CD4-positive, alpha-beta T cell treated with Interferon alpha-2 for 1 hour (primary cell): ENCODE data around the gene DZIP3.
A peak's percentile ranks its signal among the peaks of the same experiment; 100 is the strongest.
"Not testable (repeated sequence)": the region's sequence is repeated elsewhere in the genome, so short reads cannot be mapped to it uniquely, and the experiment has no call there.

Experiments
- DNase-seq, 2 donors: peaks; one replicate each; pipeline ENCODE4 v3.0.0-alpha.2; 2020 to 2022

DZIP3 gene

DNA sequence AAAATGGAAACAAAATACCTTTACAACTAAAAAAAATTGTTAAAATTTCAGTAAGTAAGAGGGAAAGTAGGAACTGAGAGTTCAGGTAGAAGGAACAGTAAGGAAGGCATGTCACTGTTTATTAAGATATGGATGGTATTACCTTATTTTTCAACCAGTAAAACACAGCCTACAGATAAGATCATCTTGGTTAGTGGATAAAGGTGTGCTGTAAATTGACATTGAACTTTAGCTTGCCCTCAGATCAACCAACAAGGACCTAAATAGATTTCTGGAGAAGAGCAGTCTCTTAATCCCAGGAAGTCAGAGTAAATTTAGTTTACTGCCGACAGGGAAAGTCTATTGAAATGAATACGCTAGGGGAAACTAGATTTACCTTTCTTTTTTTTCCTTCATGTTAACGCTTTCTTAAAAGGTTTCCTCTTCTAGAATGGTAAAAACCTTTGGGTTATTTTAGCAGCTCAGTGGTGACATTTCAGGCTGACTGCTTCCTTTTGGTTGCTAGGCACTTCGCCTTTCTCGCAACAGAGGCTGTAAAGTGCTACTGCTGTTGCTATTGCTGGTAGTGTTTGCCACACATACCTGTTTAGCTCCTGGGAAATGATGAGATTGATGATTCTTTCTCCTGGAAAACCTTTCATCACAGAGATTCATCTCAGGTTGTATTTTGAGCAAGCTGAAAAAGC, 12.9 kb downstream of the DZIP3 start:
- DNase-seq = peak; percentile 51 to 66

DNA sequence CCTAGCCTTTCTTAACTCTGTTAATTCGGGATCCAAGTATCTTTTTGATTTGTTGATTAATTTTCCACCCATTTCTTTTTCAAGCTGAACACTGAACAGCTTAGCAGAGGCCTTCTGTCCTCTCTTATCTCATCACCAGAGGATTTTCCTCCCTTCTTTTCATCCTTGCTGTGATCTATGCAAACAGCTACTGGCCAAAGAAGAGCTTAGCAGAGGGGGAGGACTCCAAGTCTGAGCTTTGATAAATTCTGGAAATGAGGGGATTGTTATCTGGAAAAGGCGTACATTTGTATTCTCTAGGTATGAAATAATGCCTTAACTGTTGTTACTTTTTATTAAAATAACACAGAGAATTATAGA, 13.4 kb downstream of the DZIP3 start:
- DNase-seq = no peak

DNA sequence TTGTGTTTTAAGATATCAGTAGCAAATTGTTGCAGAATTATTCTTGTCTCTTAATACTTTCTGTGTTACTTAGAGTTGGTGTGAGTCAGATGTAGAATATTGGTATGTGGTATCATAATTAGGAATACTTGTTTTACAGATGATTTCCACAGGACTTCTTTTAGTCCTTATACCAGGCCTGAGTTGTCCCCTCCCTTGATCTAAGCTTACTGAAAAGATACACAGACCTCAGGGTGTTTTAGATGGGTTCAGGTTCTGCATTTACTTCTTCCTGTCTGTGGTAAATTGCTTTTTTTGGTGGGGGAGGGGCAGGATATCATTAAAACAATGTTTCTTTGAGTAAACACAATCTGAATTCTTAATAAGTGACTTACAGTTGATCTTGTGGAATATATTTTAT, 14.2 kb downstream of the DZIP3 start:
- DNase-seq = peak; percentile 4 to 66

DNA sequence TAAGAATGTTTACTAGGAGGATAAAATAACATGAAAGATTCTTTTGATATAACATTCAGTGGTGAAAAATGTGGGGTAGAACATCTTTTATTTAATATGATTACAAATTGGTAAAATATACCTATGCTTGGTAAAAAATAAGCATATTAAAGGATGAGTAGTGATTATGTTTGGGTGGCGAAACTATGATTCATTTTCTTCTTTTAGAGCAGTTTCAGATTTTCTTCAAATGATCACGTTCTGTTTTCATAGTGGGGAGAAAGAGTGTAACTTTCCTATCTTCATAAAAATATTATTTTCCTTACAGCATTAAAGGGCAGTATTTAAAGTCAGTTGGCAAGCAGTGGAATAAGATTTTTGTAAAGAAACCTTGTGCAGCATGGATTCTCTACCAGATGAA, 15.5 kb downstream of the DZIP3 start:
- no peak for DNase-seq

DNA sequence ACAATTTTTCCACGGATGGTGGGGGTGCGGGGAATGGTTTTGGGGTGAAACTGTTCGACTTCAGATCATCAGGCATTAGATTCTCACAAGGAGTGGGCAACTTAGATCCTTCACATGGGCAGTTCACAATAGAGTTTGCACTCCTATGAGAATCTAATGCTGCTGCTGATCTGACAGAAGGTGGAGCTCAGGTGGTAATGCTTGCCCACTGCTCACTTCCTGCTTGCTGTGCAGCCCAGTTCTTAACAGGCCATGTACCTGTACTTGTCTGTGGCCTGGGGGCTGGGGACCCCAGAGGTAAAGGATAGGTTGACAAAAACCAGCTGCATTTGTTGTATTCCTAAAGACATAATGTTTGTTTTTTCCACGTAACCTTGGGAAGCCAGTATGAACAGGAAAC, 16.0 kb downstream of the DZIP3 start:
- peak in 1 of 2 donors; percentile 18 for DNase-seq

DNA sequence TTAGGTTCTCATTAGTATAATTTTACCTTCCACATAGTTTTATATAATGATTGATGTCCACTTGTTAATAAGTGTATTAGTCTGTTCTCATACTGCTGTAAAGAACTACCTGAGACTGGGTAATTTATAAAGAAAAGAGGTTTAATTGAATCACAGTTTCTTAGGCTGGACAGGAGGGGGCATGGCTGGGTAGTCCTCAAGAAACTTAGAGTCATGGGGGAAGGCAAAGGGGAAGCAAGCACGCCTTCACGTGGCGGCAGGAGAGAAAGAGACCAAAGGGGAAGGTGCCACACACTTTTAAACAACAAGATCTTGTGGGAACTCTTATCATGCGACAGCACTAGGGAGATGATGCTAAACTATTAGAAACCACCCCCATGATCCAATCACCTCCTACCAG, 19.2 kb downstream of the DZIP3 start:
- DNase-seq = no peak

DNA sequence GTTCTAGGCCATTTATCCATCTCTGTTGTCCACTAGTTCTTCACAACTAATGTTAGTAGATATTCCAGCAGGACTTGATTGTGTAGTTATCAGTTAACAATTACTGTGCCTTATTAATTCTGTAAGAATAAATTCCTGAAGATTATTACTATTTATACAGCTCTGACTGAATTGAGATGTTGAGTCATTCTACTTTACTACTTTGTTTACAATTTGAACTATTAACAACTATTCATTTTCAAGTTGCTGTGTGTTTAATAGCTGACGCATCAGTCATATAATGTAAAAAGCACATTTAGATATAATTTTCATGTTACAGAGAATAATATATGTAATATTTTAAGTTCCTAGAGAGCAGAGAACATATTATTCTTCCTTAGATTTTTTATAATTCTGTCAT, 21.1 kb downstream of the DZIP3 start:
- DNase-seq = no peak

DNA sequence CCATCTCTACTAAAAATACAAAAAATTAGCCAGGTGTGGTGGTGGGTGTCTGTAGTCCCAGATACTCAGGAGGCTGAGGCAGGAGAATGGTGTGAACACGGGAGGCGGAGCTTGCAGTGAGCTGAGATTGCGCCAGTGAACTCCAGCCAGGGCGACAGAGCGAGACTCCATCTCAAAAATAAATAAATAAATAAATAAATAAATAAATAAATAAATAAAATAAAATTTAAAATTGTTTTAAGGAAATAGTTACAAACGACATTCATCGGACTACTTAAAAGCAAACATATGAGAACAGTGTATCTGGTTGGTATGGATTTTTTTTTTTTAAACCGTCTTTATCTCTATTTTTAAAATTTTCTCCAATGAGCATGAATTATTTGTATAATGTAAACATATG, 26.6 kb downstream of the DZIP3 start:
- not testable (repeated sequence) for DNase-seq

DNA sequence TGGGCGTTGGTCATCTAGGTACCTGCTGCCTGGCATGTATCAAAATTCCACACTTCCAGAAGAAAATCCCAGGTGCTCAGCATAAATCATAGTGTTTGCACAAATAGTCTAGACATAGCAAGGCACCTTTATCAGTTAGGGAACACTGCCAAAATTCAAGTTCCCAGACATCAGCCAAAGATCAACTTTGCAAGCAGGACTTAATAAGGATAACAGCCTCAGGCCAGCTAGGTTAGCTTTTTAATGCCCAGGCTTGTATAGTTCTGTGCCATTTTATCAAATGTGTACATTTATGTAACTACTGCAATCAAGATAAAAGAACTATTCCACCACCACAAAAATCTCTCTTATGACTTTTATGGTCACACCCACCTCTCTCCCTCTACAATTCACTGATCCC, 30.7 kb downstream of the DZIP3 start:
- DNase-seq = no peak

DNA sequence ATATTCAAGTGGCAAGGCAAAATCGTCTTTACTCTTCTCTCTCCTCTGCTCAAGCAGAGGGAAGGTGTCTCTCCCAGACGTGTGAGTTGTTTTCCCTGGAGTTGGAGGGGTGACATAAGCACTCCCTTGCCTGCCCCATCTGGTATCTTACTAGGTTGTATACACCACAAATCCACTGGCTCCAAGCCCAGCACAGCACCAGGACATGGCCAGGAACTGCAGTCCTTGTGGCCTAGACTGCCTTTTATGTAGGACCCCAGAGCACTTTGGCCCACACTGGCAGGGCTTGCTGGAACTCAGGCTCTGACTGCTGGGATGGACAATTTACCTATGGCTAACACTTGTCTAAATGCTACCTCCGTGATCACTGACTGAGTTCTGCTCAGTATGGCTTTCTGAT, 34.0 kb downstream of the DZIP3 start:
- DNase-seq = no peak

DNA sequence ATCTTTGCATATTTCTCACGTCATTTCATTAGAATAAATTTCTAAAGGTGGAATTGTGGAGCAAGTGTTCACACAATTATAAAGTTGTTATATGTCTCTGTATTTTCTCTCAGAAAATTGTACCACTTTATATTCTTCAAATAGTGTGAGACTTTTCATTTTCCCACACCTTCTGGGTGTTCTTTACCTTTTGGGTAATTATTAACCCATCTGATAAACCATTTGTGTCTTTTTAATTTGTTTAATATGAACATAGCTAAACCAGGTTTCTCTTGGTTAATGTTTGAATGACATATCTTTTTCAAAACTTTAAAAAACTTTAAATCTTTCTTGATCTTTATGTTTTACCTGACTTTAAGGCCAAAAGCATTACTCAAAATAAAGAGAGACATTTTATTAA, 40.5 kb downstream of the DZIP3 start:
- DNase-seq = no peak

DNA sequence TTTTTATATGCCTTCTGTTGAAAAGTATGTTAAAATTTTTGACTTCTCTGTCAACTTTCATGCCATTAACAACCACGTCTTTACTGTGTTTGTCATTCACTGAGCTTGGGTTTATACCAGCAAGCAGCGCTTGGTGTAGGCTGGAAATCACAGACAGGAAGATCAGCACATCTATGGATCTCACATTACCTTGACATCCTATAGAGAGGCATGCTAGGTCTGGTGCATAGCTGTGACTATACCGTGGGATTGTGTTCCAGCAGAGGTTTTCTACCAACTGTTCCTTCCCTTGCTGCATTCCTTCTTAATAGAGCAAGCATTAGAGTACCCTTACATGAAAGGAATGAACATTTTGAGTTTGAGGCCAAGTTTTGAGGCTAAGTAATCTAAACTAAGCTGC, 53.0 kb downstream of the DZIP3 start:
- no peak for DNase-seq

DNA sequence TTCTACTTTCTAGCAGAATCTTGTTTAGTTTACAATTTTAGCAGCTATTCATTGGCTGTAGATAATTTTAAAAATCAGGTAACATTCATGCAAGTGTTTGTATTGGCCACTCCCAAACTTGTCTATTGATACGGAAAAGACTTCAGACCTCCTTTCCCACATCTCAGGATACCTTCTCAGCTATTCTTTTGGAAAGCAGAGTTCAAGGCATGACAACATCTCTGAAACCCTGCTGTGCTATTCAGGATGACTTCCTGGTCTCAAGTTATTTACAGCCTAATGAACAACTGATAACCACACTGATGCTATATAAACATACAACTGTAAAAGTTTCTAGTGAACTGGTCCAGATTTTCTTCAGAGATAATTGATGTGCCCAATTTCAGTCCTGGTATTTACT, 55.8 kb downstream of the DZIP3 start:
- no peak for DNase-seq

DNA sequence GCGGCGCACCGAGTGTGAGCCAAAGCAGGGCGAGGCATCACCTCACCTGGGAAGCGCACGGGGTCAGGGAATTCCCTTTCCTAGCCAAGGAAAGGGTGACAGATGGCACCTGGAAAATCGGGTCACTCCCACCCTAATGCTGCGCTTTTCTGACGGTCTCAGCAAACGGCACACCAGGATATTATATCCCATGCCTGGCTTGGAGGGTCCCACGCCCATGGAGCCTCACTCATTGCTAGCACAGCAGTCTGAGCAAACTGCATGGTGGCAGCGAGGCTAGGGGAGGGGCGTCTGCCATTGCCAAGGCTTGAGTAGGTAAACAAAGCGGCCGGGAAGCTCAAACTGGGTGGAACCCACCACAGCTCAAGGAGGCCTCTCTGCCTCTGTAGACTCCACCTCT, 66.1 kb downstream of the DZIP3 start:
- not testable (repeated sequence) for DNase-seq

DNA sequence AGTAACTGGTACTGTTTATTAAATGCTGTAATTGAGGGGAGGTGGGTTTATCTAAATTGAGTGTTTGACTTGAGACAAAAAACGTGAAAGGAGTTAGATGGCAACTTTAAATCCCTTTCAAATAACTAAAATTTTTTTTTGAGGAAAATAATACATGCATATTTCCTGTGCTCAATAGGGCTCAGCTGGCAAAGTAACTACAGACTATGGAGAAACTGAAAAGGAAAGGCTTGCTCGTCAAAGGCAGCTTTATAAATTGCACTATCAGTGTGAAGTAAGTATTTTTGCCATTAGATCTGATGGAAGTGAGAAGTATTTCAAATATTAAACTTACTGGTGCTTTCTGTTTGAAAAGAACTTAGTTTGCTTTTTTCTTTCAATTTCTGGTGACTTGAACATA, 72.2 kb downstream of the DZIP3 start:
- DNase-seq = no peak

DNA sequence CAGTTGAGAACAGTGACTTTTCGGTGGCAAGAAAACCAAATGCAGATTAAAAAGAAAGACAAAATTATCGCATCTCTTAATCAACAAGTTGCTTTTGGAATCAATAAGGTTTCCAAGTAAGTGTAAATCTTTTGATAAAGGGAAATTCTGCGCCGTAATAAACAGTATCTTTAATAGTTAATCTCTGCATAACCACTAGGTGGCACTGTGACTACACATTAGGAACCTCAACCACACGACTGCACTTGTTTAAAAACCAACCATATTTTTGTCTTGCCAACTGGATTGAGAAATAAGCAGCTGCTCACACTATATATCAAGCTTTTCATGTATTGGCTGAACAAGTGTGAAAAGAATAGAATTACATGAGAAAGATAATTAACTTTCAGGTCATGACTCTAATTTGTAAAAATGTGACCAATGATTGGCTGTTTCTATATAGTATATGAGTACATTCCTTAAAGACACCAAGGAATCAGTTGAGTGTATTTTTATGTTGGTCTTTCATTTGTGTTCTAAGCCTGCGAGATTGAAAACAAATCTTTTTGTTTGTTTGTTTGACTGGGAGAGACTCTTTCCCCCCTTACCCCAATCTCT, 72.7 kb downstream of the DZIP3 start:
- DNase-seq = peak; percentile 45 to 81

DNA sequence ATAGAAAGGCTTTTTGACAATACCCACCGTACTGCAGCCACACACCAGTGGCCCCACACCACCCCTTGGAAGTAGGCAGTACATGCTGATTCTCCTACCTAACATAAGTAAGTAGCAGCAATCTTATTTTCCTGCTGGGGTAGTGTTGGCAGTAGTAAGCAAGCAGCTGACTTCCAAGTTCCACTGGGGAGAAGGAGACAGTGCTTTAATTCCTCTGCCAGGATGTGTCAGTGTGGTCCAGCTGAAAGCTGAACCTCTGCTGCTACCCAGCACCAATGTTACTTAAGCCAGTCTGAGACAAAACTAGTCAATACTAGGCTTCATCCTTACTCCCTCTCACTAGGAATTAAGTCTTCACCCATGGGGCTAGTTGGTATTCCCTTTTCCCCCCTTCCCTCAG, 74.7 kb downstream of the DZIP3 start:
- no peak for DNase-seq

DNA sequence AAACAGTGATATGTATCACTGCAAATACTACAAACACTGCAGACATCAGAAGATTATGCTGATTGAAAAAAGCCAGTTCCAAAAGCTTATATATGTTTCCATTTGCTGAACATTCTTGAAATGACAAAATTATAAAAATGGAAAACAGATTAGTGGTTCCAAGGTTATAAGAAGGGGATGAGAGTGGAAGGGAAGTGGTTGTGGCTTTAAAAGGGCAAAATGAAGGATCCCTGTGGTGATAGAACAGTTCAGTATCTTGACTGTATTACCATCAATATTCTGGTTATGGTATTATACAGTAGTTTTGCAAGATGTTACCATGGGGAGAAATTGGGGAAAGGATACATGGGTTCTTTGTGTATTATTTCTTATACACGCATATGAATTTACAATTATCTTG, 77.8 kb downstream of the DZIP3 start:
- no peak for DNase-seq

DNA sequence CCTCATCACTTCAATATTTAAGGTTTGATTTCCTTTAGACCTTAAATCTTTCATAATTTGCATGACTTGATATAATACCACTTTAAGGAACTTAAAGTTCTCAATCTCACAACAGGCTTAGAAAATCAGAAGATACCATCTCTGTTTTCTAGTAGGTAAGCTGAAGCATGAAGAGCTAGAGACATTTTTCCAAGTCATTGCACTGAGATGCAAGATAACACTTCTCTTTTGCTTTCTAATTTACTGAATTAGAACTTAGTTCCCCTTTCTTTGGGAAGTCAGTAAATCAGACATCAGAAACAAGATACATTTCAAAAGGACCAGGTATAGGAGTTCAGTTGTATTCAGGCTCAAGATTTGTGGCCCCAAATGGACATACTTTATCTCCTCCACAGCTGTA, 79.7 kb downstream of the DZIP3 start:
- DNase-seq = no peak

DNA sequence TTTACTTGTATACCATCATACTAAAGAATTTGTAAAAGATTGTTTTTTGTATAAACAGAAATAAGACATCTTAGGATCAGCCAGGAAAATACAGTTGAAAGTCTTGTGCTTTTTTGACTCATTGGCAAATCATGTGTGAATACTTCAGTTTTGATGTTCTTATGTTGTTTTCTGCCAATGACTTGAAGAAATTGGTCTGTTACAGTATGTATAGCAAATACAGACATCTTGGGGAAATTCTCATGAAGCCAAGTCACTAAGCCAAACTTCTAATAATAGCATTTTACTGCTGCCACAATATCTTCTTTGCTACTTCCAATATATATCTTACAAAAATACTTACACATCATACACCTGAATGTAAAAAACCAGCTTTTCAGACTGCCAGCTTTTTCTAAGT, 83.2 kb downstream of the DZIP3 start:
- no peak for DNase-seq

DNA sequence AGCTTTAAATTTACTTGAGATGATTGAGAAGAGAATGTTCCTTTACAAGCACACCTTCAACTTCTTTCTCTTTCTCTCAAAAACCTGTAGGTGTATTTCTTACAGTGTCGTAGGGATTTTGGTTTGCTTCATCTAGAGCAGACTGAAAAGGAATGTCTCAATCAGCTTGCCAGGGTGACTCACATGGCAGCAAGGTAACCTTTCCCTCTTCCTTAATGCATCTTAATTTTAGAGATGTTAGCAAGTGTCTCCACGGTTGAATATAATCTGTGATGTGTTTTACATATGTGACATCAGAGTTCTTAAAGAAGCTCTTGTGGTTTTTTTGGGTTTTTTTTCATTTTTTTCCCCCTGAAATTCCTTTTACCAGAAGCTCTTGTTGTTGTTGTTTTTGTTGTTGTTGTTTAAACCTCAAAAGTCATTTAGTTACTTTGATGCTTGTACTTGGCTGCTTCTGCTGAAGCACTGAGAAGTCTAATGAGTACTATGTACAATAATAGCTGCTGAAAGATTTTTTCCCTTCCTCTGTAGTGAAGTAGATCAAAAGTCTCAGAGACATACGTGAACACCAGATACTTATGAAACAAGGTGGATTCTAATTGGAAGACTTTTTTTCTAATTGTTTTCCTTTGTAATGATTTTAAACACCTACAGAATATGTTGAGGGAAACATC, 84.6 kb downstream of the DZIP3 start:
- DNase-seq = no peak

DNA sequence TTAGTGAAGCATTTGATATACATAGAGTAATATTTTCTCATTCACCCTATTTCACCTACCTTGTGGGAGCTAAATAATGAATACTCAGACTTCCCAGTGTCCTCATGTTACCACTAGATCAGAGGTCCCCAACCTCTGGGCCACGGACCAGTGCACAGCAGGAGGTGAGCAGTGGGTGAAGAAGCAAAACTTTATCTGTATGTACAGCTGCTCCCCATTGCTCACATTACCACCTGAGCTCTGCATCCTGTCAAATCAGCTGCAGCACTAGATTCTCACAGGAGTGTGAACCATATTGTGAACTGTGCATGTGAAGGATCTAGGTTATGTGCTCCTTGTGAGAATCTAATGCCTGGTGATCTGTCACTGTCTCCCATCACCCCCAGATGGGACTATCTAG, 88.3 kb downstream of the DZIP3 start:
- no peak for DNase-seq

DNA sequence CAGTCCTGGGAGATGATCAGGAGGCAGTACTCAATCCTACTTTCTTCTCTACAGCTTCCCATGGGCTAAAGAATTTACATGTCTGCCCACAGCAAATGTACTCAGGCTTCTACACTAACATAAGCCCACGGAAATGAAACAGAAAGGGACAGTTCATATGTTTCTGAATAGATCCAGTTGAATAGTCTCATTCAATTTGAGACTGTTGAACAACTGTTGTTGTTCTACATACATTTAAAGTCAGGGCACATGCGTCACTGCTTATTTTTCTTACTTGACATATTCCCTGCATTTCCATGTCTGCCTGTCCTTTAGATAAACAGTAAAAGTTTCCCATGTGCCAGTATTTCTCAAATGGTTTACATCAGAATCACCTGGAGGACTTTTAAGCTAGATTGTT, 102.8 kb downstream of the DZIP3 start:
- not testable (repeated sequence) for DNase-seq

DNA sequence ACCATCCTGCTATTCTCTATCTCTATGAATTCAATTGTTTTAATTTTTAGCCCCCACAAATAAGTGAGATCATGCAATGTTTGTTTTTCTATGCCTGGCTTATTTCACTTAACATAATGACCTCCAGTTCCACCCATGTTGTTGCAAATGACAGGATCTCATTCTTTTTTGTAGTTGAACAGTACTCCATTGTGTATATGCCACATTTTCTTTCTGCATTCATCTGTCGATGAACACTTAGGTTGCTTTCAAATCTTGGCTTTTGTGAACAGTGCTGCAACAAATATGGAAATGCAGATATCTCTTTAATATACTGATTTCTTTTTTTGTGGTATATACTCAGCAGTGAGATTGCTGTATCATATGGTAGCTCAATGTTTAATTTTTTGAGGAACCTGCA, 108.9 kb downstream of the DZIP3 start:
- no peak for DNase-seq

DNA sequence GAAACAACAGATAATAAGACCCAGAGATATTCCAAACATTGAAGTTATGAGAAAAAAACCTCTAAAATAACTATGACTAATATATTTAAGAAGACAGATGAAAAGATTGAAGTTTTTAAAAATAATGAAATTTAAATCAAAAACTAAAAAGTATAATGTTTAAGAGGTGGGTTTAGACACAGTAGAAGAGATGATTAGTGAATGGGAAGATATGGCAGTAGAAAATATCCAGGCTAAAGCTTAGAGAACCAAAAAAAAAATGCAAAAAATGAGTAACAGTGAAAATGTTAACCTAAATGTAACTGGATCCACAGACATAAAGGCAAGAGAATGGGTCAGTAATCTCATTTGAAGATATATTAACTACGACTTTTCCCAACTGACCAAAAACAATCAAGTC, 115.5 kb downstream of the DZIP3 start:
- no peak for DNase-seq
